GM10266 (cell line): ENCODE results near the gene HTR3B.

Experiments used
- DNase-seq: peaks from one replicate; pipeline ENCODE4 v3.0.0; 2012; ENCODE audit errors: extremely low spot score
- TF ChIP-seq, protein P1 (sequence below): IDR thresholded peaks from 2 replicates; pipeline ENCODE4 v1.5.1; 2012; ENCODE audit warnings: mild to moderate bottlenecking, low read depth; ENCODE audit not compliant: control insufficient read depth, insufficient read depth; ENCODE audit errors: missing control alignments

Gene HTR3B

DNA sequence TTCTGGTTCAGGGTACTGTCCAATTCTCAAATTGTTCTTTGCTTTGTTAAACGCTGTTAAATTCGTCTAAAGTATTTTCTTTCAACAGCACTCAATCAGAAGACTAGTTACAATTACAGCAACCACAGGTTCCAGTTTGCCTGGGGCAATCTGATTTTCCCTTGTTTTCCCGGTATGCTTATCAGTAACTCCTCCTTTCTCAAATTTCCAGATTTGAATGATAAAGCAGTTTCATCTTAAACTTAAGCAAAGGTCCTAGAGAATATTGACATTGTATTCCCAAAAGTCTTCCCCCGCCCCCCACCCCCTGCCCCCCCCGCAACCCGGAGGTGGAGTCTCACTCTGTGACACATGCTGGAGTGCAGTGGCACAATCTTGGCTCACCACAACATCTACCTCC lies 18.7 kb upstream of the HTR3B start:
- no peak for DNase-seq
- TF ChIP-seq, protein P1, sequence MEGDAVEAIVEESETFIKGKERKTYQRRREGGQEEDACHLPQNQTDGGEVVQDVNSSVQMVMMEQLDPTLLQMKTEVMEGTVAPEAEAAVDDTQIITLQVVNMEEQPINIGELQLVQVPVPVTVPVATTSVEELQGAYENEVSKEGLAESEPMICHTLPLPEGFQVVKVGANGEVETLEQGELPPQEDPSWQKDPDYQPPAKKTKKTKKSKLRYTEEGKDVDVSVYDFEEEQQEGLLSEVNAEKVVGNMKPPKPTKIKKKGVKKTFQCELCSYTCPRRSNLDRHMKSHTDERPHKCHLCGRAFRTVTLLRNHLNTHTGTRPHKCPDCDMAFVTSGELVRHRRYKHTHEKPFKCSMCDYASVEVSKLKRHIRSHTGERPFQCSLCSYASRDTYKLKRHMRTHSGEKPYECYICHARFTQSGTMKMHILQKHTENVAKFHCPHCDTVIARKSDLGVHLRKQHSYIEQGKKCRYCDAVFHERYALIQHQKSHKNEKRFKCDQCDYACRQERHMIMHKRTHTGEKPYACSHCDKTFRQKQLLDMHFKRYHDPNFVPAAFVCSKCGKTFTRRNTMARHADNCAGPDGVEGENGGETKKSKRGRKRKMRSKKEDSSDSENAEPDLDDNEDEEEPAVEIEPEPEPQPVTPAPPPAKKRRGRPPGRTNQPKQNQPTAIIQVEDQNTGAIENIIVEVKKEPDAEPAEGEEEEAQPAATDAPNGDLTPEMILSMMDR = no peak

DNA sequence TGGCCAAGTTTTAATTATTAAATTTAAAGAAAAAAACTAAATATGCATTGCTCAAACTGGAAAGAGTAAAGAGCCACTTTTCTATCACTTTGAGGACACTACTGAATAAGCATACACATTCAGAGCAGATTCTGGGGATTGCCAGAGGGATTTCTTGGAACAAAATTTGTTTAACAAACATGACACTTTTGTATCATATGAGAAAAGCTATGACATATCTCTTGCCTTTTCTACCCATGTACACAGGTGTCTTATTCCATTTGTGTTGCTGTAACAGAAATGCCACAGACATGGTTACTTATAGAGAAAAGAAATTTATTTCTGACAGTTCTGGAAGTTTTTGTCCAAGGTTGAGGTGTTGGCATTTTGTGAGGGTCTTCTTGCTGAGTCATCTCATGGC lies 15.7 kb upstream of the HTR3B start:
- no peak for DNase-seq
- TF ChIP-seq, protein P1 = no peak

- TF ChIP-seq, protein P1 = no peak
Measured at GRCh38 chr11:113894421-113894996, 10.1 kb upstream of the HTR3B start.

DNA sequence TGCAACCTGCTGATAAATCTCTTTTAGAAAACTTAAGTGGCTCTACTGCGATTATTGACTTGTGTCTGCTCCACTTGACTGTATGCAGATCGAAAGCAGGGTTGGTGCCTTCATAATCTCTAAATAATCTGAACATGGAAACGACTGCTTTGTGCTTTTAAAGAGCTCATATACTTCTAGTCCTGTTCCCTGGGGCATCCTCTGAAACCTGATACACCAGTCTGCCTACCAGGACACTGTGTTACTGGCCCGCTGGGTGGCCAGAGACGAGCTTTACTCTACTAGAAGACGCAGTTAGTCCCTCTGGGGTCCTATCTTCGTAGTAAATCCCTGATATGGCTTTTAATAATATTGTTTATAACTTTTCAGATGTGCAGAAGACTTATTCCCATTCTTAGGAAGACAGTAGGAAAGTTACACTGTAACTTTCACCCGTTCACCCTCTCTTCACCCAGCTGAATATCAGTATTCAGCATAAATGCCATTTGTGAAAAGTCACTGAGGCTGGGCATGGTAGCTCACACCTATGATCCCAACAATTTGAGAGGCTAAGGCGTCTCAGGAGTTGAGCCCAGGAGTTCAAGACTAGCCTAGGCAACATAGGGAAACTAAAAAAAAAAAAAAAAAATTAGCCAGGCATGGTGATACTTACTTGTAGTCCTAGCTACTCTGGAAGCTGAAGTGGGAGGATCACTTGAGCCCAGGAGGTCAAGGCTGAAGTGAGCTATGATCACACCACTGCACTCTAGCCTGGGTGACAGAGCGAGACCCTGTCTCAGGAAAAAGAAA lies 9.0 kb upstream of the HTR3B start:
- DNase-seq = no peak
- TF ChIP-seq, protein P1 = no peak

More at GRCh38 chr11:113894421-113894996, 10.1 kb upstream of the HTR3B start:
- DNase-seq = no peak

GRCh38 chr11:113896156-113896879 lies 8.3 kb upstream of the HTR3B start:
- DNase-seq = peak; percentile 40
- TF ChIP-seq, protein P1 = peak; percentile 72

DNA sequence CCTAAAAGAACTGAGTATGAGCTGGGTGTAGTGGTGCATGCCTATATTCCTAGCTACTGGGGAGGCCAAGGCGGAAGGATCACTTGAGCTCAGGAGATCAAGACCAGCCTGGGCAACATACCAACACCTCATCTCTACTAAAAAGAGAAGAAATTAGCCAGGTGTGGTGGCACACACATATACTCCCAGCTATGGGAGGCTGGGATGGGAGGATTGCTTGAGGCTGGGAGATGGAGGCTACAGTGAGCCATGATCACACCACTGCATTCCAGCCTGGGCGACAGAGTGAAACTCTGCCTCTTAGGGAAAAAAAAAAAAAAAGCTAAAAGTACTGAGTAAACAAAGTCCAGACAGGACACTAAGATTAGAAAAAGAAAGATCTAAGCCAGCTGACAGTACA lies 3.5 kb upstream of the HTR3B start:
- TF ChIP-seq, protein P1 = no peak
- no peak for DNase-seq
